ENCODE measurements around the gene SMAD7.

- TF ChIP-seq GATA2 (IDR thresholded peaks at IDR 0.05; ENCODE audit: low read depth, low read length) (no peak), GATA3 (IDR thresholded peaks at IDR 0.05; ENCODE audit: low read depth, low read length) (no peak)
Measured at GRCh38 chr18:48968412-48969215, 17.8 kb upstream of the SMAD7 start.
